Esophagus squamous epithelium (tissue), 4 donors: Measurements from ENCODE around the gene PANX1.

Experiments
- POLR2A ChIP-seq, 4 donors: fragments of 450-650 bp; IDR thresholded peaks; one replicate each; pipeline ENCODE4 v1.6.1; 2017; ENCODE audit warnings: antibody characterized with exemption in 4 of 4, mild to moderate bottlenecking in 4 of 4, moderate library complexity in 3 of 4
- TF ChIP-seq, protein P1 (sequence below), 6 experiments: fragments of 450-650 bp in 4 of 6; fragments of 200-600 bp in 2 of 6; sonication (generic) in 2 of 6; IDR thresholded peaks; one replicate each; pipeline ENCODE4 v1.5.1; 2016 to 2019; ENCODE audit warnings: antibody characterized with exemption in 6 of 6, mild to moderate bottlenecking in 4 of 6, moderate library complexity in 4 of 6

- no peak for TF ChIP-seq POLR2A (IDR thresholded peaks at IDR 0.05)
- TF ChIP-seq, protein P1, sequence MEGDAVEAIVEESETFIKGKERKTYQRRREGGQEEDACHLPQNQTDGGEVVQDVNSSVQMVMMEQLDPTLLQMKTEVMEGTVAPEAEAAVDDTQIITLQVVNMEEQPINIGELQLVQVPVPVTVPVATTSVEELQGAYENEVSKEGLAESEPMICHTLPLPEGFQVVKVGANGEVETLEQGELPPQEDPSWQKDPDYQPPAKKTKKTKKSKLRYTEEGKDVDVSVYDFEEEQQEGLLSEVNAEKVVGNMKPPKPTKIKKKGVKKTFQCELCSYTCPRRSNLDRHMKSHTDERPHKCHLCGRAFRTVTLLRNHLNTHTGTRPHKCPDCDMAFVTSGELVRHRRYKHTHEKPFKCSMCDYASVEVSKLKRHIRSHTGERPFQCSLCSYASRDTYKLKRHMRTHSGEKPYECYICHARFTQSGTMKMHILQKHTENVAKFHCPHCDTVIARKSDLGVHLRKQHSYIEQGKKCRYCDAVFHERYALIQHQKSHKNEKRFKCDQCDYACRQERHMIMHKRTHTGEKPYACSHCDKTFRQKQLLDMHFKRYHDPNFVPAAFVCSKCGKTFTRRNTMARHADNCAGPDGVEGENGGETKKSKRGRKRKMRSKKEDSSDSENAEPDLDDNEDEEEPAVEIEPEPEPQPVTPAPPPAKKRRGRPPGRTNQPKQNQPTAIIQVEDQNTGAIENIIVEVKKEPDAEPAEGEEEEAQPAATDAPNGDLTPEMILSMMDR (IDR thresholded peaks at IDR 0.05) = no peak
Measured at GRCh38 chr11:94088906-94089305, 39.7 kb upstream of the PANX1 start.
